HCT116 (cell line): ENCODE data around the gene EDN2. TPM values are rescaled to one million over a fixed set of nuclear protein-coding genes. Genes with fewer than 3 reads are reported as not detected.

ENCODE experiments used
- ATAC-seq: fragments of 200-7000 bp; cut with Tn5 transposase; 2 replicates; pipeline ENCODE4 v1.9.1; 2020; ENCODE audit warnings: mild to moderate bottlenecking, moderate library complexity
- BruUV-seq: library from RNA; stranded (reverse); fragments of 400-500 nt; replicated peaks from 2 replicates; lab custom pipeline; 2021; lab: Mats Ljungman, UMichigan
- CTCF ChIA-PET: fragments of 300-600 bp; sonication (Branson Sonifier 250); formaldehyde crosslinking; loops from one replicate; lab custom pipeline; 2021; ENCODE audit warnings: antibody characterized with exemption; lab: Charles Lee
- POLR2A ChIA-PET: fragments of 300-600, 350-600 bp; sonication (Branson Sonifier 250); formaldehyde crosslinking; loops from one replicate; lab custom pipeline; 2021; ENCODE audit warnings: antibody characterized with exemption; lab: Charles Lee
- RAD21 ChIA-PET, 2 experiments: fragments of 300-600 bp; sonication (Branson Sonifier 250); formaldehyde crosslinking; loops; one replicate each; lab custom pipeline; 2023; ENCODE audit warnings: low total read pairs in 2 of 2; ENCODE audit not compliant: uncharacterized antibody in 2 of 2, unreplicated experiment in 2 of 2, low non-redundant PET in 1 of 2; lab: Charles Lee
- DNase-seq: peaks from one replicate; pipeline ENCODE4 v3.0.0-alpha.2; 2010; ENCODE audit warnings: low read depth, low spot score
- H2AFZ ChIP-seq: fragments of 200-600 bp; shearing (Covaris generic), sonication (generic); 2 replicates; pipeline ENCODE4 v1.6.1; 2017; ENCODE audit warnings: low read depth, mixed run types, mixed read lengths, antibody characterized with exemption, low read length; ENCODE audit not compliant: poor library complexity, severe bottlenecking
- H3K27ac ChIP-seq: 2 replicates; pipeline ENCODE4 v1.5.1; 2012; ENCODE audit warnings: low read depth, low read length
- H3K27me3 ChIP-seq: fragments of 200-600 bp; sonication (generic); 2 replicates; pipeline ENCODE4 v1.6.1; 2016; ENCODE audit warnings: mixed run types, low read length, mixed read lengths; ENCODE audit not compliant: insufficient read depth
- H3K36me3 ChIP-seq, 2 experiments: fragments of 200-500 bp in 1 of 2; fragments of 200-600 bp in 1 of 2; sonication (Bioruptor generic) in 1 of 2; sonication (generic) in 1 of 2; 2 replicates each; pipeline versions ENCODE4 v1.5.1 to v1.6.1; 2014 to 2016; ENCODE audit warnings: low read length in 2 of 2, inconsistent platforms in 1 of 2, mixed read lengths in 1 of 2, mixed run types in 1 of 2; ENCODE audit not compliant: insufficient read depth in 2 of 2, control insufficient read depth in 1 of 2
- H3K4me1 ChIP-seq, 2 experiments: fragments of 200-600 bp in 1 of 2; sonication (generic) in 1 of 2; 2 replicates each; pipeline versions ENCODE4 v1.5.1 to v1.6.1; 2012 to 2017; ENCODE audit warnings: low read length in 2 of 2, inconsistent platforms in 1 of 2, mild to moderate bottlenecking in 1 of 2, mixed read lengths in 1 of 2, mixed run types in 1 of 2, moderate library complexity in 1 of 2; ENCODE audit not compliant: insufficient read depth in 2 of 2, control insufficient read depth in 1 of 2
- H3K4me2 ChIP-seq: fragments of 200-600 bp; sonication (generic); 2 replicates; pipeline ENCODE4 v1.6.1; 2017; ENCODE audit warnings: mixed run types, low read length, mixed read lengths
- H3K4me3 ChIP-seq, 2 experiments: fragments of 200-600 bp in 1 of 2; sonication (generic) in 1 of 2; replicated peaks in 1 of 2; 2 replicates each; pipeline ENCODE4 v1.5.1; 2011 to 2016; ENCODE audit warnings: low read length in 2 of 2, control low read depth in 1 of 2, low read depth in 1 of 2, mild to moderate bottlenecking in 1 of 2, mixed read lengths in 1 of 2, mixed run types in 1 of 2
- H3K79me2 ChIP-seq: fragments of 200-600 bp; sonication (generic); 2 replicates; pipeline ENCODE4 v1.6.1; 2017; ENCODE audit warnings: mild to moderate bottlenecking, mixed run types, low read length, moderate library complexity, mixed read lengths; ENCODE audit not compliant: insufficient read depth
- H3K9ac ChIP-seq: fragments of 200-600 bp; sonication (generic); 2 replicates; pipeline ENCODE4 v1.6.1; 2016; ENCODE audit warnings: low read length, mixed read lengths
- H3K9me2 ChIP-seq: fragments of 200-600 bp; sonication (generic), shearing (Covaris generic); 2 replicates; pipeline ENCODE4 v1.6.1; 2017; ENCODE audit warnings: mixed run types, mild to moderate bottlenecking, moderate library complexity; ENCODE audit not compliant: insufficient read depth
- H3K9me3 ChIP-seq, 2 experiments: fragments of 200-500 bp in 1 of 2; fragments of 200-600 bp in 1 of 2; sonication (Bioruptor generic) in 1 of 2; sonication (generic) in 1 of 2; 2 replicates each; pipeline ENCODE4 v1.6.1; 2014 to 2017; ENCODE audit warnings: low read length in 2 of 2, mixed read lengths in 2 of 2, inconsistent platforms in 1 of 2, low read depth in 1 of 2, mild to moderate bottlenecking in 1 of 2, mixed run types in 1 of 2, moderate library complexity in 1 of 2; ENCODE audit not compliant: control insufficient read depth in 1 of 2, insufficient read depth in 1 of 2
- H4K20me1 ChIP-seq: fragments of 200-600 bp; sonication (generic), shearing (Covaris generic); 2 replicates; pipeline ENCODE4 v1.6.1; 2017; ENCODE audit warnings: mixed run types, mild to moderate bottlenecking, moderate library complexity; ENCODE audit not compliant: insufficient read depth
- ATF3 ChIP-seq: IDR thresholded peaks from 2 replicates; pipeline ENCODE4 v1.6.1; 2012
- CEBPB ChIP-seq: IDR thresholded peaks from 2 replicates; pipeline ENCODE4 v1.6.1; 2012; ENCODE audit warnings: low read depth
- EGR1 ChIP-seq: IDR thresholded peaks from 2 replicates; pipeline ENCODE4 v1.6.1; 2012; ENCODE audit warnings: low read depth
- ELF1 ChIP-seq: IDR thresholded peaks from 2 replicates; pipeline ENCODE4 v1.6.1; 2012; ENCODE audit warnings: low read depth, borderline replicate concordance
- EZH2 ChIP-seq: fragments of 200-600 bp; sonication (generic); IDR thresholded peaks from 2 replicates; pipeline ENCODE4 v1.6.1; 2017; ENCODE audit warnings: antibody characterized with exemption, mixed run types
- EZH2phosphoT487 ChIP-seq: fragments of 200-600 bp; IDR thresholded peaks from 2 replicates; pipeline ENCODE4 v1.6.1; 2018; ENCODE audit warnings: antibody characterized with exemption, borderline replicate concordance
- FOSL1 ChIP-seq: IDR thresholded peaks from 2 replicates; pipeline ENCODE4 v1.6.1; 2012; ENCODE audit warnings: low read depth
- JUND ChIP-seq: IDR thresholded peaks from 2 replicates; pipeline ENCODE4 v1.6.1; 2012
- POLR2A ChIP-seq: IDR thresholded peaks from 2 replicates; pipeline ENCODE4 v1.7.0; 2011; ENCODE audit warnings: borderline replicate concordance; ENCODE audit not compliant: insufficient read depth, insufficient read length; ENCODE audit errors: extremely low read depth
- POLR2AphosphoS5 ChIP-seq: IDR thresholded peaks from 2 replicates; pipeline ENCODE4 v1.6.1; 2011; ENCODE audit warnings: mild to moderate bottlenecking, low read depth, low read length, moderate library complexity
- RAD21 ChIP-seq: IDR thresholded peaks from 2 replicates; pipeline ENCODE4 v1.6.1; 2012; ENCODE audit warnings: low read depth, mild to moderate bottlenecking
- SIN3A ChIP-seq: IDR thresholded peaks from 2 replicates; pipeline ENCODE4 v1.6.1; 2012; ENCODE audit warnings: low read depth
- SP1 ChIP-seq: IDR thresholded peaks from 2 replicates; pipeline ENCODE4 v1.6.1; 2012; ENCODE audit warnings: low read depth
- TCF7L2 ChIP-seq: IDR thresholded peaks from 2 replicates; pipeline ENCODE4 v1.7.0; 2011; ENCODE audit warnings: borderline replicate concordance, inconsistent platforms; ENCODE audit not compliant: insufficient read depth, insufficient read length; ENCODE audit errors: extremely low read depth
- YY1 ChIP-seq: IDR thresholded peaks from 2 replicates; pipeline ENCODE4 v1.6.1; 2011; ENCODE audit warnings: low read length, low read depth, moderate library complexity, mild to moderate bottlenecking; ENCODE audit not compliant: insufficient replicate concordance; ENCODE audit errors: extremely low read depth
- ZFX ChIP-seq: fragments of 450-650 bp; IDR thresholded peaks from 2 replicates; pipeline ENCODE4 v1.6.1; 2017
- ZNF274 ChIP-seq: fragments of 200-500 bp; sonication (Bioruptor generic); IDR thresholded peaks from 2 replicates; pipeline ENCODE4 v1.6.1; 2014; ENCODE audit warnings: mild to moderate bottlenecking, low read depth, low read length, inconsistent platforms
- intact Hi-C: fragments of 100-400 bp; cut with micrococcal nuclease; formaldehyde crosslinking; loops from 2 replicates; pipeline ENCODE4 v1.10.0; 2022
- total RNA-seq: library from RNA; stranded (reverse); gene quantifications from one replicate; pipeline ENCODE4 v1.2.1, GENCODE V29; 2021; ENCODE audit not compliant: unreplicated experiment
- TF ChIP-seq, protein P1 (sequence below): IDR thresholded peaks from 2 replicates; pipeline ENCODE4 v1.6.1; 2012
- TF ChIP-seq, protein P2 (sequence below): IDR thresholded peaks from 2 replicates; pipeline ENCODE4 v1.6.1; 2011; ENCODE audit warnings: mild to moderate bottlenecking, low read length, moderate library complexity; ENCODE audit not compliant: insufficient replicate concordance; ENCODE audit errors: extremely low read depth

Gene EDN2
- total RNA-seq, 1 experiment from 2014 or later = not detected

DNA sequence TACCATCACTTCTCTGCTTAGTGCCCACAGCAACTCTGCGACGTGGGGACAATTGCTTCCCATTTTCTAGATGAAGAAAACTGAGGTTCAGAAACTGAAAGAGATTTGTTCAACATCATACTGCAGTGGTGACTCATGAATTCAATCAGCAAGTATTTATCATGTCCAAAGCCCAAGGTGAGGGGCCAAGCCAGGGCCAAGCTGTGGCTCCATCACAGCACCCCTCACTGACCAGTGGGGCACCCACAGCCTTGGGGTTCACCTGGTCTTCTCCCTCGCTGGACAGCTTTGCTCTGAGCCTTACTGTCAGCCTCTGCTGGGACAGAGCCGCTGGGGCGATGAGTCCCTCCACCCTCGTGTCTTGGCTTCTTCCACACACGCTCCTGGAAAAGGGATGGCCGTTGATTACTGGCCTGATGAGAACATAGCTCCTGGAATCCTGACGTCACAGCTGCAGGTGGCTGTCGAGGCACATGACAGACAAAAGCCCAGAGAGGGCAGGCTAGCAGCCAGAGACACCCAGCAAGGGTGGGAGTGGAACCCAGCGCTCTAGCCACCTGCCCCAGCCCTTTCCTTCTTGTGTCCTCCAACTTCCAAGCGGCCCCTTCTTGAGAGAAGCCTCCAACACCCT is 6.2 kb downstream of the EDN2 start:
- H3K9me3 ChIP-seq = no peaks in the 10 kb centered on the region
- H3K4me1 ChIP-seq = peaks cover 15 to 16% of the 10 kb centered on the region in 2 experiments
- ATAC-seq (no peak), DNase-seq (no peak)
- TF ChIP-seq EGR1 (no peak), EZH2phosphoT487 (no peak), ATF3 (no peak), YY1 (no peak), EZH2 (no peak), ZNF274 (no peak)
- TF ChIP-seq, protein P1, sequence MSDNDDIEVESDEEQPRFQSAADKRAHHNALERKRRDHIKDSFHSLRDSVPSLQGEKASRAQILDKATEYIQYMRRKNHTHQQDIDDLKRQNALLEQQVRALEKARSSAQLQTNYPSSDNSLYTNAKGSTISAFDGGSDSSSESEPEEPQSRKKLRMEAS = no peak
- H3K79me2 ChIP-seq = no peaks in the 10 kb centered on the region
- no peak overlapping the region for H2AFZ ChIP-seq
- no peaks in the 10 kb centered on the region for H3K27me3 ChIP-seq
- no peaks in the 10 kb centered on the region for H3K9me2 ChIP-seq
- H3K4me3 ChIP-seq = no peak overlapping the region
- no peak overlapping the region for H3K4me2 ChIP-seq
- intact Hi-C loops = no loop called here
- ChIA-PET RAD21 (no interaction called here), POLR2A (no interaction called here), CTCF (no interaction called here)
- BruUV-seq = no TSS peak
- H4K20me1 ChIP-seq = no peaks in the 10 kb centered on the region
- no peak overlapping the region for H3K9ac ChIP-seq
- H3K36me3 ChIP-seq = no peaks in the 10 kb centered on the region
- H3K27ac ChIP-seq = no peak overlapping the region

- ChIA-PET CTCF (interaction anchor here (0.7 kb wide), 1 partner anchor 19 kb away, joined by 3 read pairs; no protein-coding TSS in a partner anchor), POLR2A (no interaction called here), RAD21 (no interaction called here)
- Histone ChIP-seq H3K9me3 (no peaks in the 10 kb centered on the region), H3K4me3 (no peak overlapping the region), H3K4me2 (no peak overlapping the region), H4K20me1 (no peaks in the 10 kb centered on the region), H3K9ac (no peak overlapping the region), H3K79me2 (no peaks in the 10 kb centered on the region), H3K27me3 (no peaks in the 10 kb centered on the region), H3K4me1 (peaks cover 1 to 2% of the 10 kb centered on the region in 2 experiments), H3K36me3 (no peaks in the 10 kb centered on the region), H3K9me2 (no peaks in the 10 kb centered on the region), H2AFZ (no peak overlapping the region), H3K27ac (no peak overlapping the region)
- DNase-seq (no peak), ATAC-seq (no peak)
- intact Hi-C loops = no loop called here
- no TSS peak for BruUV-seq
- no peak for TF ChIP-seq YY1
- no peak for TF ChIP-seq TCF7L2
- TF ChIP-seq POLR2AphosphoS5 = no peak
- TF ChIP-seq ZFX = no peak
- no peak for TF ChIP-seq RAD21
- TF ChIP-seq, protein P2, sequence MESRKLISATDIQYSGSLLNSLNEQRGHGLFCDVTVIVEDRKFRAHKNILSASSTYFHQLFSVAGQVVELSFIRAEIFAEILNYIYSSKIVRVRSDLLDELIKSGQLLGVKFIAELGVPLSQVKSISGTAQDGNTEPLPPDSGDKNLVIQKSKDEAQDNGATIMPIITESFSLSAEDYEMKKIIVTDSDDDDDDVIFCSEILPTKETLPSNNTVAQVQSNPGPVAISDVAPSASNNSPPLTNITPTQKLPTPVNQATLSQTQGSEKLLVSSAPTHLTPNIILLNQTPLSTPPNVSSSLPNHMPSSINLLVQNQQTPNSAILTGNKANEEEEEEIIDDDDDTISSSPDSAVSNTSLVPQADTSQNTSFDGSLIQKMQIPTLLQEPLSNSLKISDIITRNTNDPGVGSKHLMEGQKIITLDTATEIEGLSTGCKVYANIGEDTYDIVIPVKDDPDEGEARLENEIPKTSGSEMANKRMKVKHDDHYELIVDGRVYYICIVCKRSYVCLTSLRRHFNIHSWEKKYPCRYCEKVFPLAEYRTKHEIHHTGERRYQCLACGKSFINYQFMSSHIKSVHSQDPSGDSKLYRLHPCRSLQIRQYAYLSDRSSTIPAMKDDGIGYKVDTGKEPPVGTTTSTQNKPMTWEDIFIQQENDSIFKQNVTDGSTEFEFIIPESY = no peak
- TF ChIP-seq CEBPB = no peak
- no peak for TF ChIP-seq SIN3A
- no peak for TF ChIP-seq FOSL1
- TF ChIP-seq ATF3 = no peak
- no peak for TF ChIP-seq JUND
- TF ChIP-seq EGR1 = no peak
- TF ChIP-seq SP1 = no peak
- no peak for TF ChIP-seq EZH2
- TF ChIP-seq ELF1 = no peak
- no peak for TF ChIP-seq POLR2A
Measured at GRCh38 chr1:41476807-41477361, 7.6 kb downstream of the EDN2 start.
